Stimulated activated CD8-positive, alpha-beta memory T cell treated with anti-CD3 and anti-CD28 coated beads, Interleukin-4, amount 100 ng/mL, for 1 hour (primary cell): ENCODE results near the gene MN1.
"Not testable (repeated sequence)": the region's sequence is repeated elsewhere in the genome, so short reads cannot be mapped to it uniquely, and the experiment has no call there.

Experiments
- DNase-seq, 2 donors: peaks; one replicate each; pipeline ENCODE4 v3.0.0-alpha.2; 2020; ENCODE audit warnings: low read depth in 2 of 2, low spot score in 1 of 2

Gene MN1

DNA sequence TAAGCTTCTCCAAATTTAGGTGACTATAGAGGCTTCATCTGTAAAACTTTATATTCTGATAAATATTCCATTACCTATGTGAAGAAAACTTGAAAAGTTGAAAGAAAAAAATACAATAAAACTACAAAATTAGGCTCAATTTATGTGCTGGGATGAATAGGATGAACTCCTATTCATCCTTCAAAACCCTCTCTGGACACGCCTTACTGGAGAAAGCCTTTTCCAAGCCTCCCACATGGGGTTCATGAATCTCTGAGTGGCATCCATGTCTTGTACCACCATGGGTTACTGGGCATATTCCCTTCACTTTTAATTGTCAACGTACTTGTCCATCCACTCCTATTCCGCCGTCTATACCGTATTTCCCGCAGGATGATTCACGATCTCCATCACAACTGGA is 55.7 kb downstream of the MN1 start:
- DNase-seq: no peak

DNA sequence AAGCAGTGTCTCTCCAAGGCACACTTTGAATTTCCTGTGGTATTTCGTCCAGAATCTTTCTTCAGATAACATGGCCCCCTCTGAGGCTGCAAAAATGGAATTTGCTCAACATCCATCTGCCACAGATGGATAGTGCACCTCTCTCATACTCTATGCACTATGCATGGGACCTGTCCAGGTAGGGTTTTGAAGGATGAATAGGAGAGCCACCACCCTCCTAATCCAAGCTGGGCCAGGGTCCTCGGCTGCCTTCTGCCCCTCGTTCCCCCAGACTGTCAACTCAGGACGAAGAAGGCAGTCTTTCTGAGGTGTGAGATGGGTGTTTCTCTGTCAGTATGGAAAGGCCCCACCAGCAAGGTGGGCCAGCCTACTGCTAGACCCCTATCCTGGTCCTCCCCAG is 56.4 kb downstream of the MN1 start:
- DNase-seq: no peak

DNA sequence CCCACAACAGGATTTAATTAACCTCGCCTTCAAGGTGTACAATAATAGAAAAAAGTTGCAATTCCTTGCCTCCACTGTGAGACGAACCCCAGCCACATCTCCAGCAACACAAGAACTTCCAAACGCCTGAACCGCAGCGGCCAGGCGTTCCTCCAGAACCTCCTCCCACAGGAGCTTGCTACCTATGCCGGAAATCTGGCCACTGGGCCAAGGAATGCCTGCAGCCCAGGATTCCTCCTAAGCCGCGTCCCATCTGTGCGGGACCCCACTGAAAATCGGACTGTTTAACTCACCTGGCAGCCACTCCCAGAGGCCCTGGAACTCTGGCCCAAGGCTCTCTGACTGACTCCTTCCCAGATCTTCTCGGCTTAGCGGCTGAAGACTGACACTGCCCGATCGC is 57.5 kb downstream of the MN1 start:
- DNase-seq: not testable (repeated sequence)

DNA sequence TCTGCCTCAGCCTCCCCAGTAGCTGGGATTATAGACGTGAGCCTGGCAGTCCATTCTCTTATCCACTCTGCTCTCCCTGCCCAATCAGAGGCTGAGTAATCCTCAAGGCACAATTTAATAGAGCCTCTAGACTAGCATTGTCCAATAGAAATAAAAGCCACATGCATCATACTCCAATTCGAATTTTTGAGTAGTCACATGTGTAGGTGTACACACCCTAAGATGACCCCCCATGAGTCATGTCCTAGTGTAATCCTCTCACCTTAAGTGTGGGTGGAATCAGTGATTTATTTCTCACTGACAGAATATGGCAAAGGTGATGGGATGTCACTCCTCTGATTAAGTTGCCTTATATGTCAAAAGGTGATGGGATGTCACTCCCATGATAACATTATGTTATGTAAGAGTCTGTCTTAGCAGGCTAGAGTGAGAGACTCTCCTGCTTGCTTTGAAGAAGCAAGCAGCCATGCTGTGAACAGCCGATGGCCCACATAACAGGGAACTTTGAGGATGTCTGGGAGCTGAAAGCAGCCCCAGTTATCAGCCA is 61.3 kb downstream of the MN1 start:
- DNase-seq: no peak

DNA sequence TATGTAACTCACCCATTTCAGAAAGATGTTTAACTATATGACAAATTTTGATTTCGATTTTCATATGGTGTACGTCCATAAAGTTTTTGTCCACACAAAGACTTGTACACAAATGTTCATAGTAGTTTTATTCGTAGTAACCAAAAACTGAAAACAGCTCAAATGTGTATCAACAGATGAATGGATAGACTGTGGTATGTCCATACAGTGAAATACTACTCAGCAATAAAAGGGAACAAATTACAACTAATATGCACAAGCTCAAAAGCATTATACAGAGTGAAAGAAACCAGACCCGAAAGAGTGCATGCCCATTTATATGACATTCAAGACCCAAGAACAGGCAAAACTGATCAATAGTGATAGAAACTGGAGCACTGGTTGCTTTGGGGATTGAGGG is 64.0 kb downstream of the MN1 start:
- no peak for DNase-seq

DNA sequence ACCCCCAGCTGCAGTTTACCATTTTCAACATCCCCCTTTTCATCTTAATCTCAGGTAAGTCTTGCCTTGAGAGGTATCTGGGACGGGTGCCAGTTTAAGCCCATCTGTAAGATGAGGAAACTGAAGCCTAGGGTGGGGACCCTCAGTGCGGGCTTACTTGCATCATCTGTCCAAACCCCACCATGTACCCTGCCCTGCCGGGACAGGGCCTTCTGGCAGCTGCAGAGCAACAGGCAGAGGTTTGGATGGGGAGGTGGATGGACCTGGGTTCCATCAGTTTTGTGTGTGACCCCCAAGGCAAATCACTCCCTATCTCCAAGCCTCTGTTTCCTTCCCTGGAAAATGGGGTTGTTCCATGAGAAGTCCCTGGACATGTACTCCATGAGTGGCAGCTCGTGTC is 67.5 kb downstream of the MN1 start:
- DNase-seq: no peak

DNA sequence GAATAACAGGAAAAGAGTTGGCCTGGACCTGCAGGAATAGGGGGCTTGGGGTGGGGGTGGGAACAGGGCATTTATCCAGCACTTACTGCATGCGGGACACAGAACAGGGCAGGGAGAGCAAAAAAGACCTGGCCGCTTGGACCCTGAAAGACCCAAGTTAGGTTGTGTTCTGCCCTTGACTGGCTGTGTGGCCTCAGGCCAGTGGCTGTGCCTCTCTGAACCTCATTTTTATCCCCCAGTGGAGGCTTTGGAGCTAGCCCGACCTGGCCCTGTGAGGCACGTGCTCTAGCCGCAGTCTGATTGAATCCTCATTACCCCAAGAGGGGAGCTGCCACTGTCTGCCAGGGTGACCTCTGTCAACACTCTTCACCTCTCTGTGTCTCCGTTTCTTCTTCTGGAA is 68.7 kb downstream of the MN1 start:
- DNase-seq: no peak

DNA sequence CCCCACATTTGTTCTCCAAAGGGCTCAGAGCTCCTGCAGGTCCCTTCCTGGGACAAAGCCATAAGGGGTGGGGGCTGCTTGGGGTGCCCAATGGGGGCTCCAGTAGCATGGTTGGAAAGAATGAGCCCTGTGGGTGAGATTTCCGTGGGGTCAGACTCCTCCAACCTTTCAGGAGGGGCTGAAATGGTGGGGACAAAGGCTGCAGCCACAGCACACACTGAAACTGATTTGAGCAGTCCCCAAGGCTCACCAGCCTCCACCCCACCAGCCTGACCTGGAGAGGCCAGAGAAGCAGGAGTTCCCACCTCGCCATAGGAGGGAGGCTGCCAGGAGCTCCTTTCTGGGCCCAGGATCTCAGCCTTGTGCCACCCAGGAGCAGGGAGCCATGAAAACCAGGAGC is 69.2 kb downstream of the MN1 start:
- DNase-seq: no peak

DNA sequence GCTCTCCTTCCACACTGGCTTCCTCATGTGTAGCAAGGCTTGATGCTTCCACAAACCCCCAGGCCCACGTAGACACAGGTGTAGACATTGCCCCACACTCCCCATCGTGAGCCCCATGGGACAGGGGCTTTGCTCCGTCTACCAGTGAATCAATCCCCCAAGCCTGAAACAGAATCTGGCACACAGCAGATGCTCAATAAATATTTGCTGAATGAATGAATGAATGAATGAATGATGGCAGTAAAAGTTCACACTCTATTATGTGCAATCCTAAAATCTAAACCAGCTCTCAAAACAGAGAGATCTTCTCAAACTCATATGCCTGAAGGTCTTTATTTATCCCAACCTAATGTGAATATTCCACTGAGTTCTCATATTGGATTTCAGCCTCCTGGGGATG is 69.9 kb downstream of the MN1 start:
- no peak for DNase-seq

DNA sequence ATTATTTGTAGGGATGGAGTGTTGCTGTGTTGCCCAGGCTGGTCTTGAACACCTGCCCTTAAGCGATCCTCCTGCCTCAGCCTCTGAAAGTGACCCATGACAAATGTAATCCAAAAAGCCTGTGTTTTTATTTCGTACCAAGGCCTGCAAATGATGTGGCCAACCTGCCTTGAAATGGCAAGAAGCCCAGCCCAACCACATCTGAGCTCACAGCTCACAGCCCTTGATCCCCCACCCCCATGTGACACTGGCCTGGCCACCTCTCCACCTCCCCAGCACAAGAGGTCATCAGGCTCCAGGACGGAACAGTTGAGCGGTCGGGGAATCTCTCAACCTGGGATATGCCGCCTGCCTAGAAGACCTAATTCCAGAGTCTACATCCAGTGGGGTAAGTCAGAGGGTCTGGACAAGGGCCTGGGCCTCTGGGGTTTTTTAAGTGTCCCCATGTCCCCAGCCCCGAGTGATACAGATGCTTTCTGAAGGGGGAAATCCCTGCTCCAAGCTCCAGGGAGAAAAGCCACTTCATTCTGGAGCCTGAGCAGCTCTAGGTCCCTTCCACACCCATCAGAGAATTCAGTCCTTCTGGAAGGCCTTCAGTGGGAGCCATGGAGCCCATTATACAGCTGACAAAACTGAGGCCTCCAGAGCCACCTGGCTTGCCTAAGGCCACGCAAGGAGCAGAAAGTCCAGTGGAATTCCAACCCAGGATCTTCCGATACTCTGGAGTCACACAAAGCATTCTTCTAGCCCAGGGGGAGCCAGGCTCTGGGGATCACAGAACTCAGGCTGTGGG is 70.7 kb downstream of the MN1 start:
- DNase-seq: no peak

DNA sequence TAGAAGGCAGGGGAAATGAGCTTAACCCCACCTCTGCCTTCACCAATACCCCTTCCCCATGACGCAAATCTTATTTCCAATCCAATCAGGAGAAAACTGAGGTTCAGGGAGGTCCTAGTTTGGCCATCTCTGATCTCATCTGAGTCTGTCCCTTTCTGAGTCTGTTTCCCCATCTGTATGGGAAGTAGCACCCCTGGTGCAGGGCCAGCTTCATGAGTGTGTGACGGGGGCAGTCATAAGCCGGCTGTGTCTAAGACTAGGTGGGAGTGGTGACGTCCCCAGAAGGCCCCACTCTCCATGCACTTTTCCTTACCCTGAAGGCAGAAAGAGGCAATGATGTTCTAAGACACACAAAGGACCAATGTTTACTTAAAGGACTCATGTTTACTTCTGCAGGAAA is 72.3 kb downstream of the MN1 start:
- no peak for DNase-seq

DNA sequence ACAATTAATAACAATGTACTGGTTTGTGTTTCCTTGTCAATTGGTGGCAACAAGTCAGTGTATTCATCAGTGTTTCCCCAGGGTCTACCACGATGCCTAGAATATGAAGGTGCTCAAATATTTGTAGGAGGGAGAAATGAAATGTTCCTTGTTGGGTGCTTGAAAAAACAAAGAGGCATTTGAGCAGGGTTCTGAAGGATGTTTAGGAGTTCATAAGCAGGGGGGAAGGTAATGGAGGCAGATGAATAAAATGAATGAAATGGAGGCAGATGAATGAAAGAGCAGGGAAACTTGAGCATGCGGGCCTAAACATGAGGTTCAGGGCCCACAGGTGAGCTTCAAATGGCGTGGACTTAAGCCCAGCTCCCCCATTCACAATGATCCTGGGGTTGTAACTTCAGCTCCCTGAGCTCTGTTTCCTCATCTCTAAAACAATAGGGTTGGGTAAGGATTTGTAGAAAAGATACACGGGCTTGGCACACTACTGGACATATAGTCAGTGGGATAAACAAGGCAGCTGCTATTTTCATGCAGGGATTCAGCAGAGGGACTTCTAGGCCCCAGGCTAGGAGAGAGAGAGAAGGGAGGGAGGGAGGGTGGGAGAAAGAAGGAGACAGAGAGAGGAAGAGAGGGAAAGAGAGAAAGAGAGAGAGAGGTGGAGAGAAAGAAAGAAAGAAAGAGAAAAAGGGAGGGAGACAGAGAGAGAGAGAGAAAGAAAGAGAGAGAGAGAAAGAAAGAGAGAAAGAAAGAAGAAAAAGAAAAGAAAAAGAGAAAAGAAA is 73.7 kb downstream of the MN1 start:
- DNase-seq: no peak

DNA sequence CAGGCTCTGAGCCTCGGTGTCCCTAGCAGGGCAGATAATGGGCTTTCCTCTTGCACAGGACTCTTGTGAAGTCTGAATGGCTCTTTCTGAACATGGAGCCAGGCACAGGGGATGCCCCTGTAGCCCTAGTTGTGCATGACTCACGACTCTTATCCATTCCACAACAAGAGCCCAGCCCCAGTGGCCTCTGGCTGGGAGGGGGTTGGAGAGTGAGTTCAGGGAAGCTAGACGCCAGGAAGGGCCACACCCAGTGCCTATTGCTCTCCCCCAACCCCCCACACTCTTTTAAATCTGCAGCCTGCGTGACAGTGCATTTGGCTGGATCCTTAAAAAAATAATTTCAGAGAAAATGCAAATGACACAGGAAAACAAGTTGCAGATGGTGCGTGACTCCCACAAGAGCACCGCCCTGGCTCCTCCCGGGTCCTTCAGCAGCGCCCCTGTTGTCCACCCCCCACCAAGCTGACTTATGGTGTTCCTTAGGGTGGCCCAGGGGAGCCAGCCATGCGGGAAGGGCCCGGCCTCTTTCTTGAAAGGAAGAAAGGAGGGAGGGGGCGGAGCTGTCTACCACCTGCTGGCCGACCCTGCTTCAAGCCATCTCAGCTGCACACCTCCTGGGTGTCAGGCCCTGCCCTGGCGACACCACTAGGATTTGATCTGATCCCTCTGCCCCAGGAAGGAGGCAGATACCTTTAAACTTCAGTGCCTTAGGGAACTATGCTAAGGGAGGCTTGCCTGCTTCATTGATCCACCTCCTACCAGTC is 74.7 kb downstream of the MN1 start:
- no peak for DNase-seq

DNA sequence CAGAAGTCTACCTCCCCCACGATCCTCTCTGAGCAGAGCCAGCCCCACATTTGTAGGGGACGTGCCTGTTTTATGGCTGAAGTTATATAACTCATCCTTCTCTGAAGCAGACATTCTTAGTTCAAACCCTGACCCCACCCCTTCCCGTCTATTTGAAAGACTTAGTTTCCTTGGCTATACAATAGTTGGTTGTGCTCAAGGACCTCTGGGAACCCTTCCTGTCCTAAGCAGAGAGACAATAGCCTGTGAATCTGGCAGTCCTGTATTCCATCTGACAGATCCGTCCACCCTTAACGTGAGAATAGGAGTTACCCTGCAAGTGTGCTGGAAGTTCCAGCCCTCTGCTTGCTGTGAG is 75.2 kb downstream of the MN1 start:
- no peak for DNase-seq

DNA sequence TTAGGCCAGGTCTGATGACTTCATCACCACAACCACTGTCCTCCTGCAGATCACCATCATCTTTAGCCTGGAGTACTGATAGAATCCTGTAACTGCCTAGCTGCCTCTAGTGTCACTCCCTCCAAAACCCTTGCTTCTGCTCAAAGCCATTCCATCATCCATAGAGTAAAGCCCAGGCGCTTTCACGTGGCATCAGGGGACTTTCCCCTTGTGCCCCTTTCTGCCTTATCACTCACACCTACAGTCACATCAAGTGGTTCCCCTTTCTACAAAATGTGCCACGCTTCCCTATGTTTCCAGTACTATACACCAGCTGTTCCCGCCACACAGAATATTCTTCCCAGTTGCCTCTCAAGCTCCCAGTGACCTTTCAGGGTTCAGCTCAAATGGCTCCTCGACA is 75.9 kb downstream of the MN1 start:
- no peak for DNase-seq

DNA sequence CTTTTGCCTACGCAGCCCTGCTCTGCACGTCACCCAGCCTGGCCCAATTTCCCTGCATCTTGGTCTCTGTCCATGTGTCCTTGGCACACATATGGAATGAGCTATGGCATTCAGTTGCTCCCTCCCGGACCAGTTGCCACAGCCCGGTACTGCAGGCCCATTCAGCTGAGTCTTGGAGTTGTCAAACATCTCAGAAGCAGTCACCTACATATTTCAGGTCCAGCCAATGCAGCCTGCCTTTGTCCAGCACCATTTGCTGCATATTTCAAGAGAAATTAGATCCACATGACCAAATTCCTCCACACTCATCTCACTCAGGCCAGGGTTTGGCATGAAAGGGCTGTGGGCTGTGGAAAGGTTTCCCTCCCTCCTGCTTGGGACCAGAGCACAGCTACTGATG is 76.8 kb downstream of the MN1 start:
- no peak for DNase-seq

DNA sequence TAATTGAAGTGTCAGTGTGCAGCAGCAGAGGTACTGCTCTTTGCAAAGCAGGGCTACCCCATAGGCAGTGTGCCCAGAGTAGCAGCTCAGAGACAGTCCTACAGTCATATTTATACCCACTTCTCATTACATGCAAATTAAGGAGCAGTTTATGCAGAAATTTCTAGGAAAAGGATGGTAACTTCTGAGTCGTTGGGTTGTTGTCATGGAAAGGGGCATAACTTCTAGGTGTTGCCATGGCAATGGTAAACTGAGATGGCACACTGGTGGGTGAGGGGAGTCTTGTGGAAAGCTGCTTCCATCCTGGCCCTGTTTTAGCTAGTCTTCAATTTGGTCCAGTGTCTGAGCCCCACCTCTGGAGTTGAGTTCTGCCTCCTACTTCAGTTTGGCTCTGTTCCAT is 77.4 kb downstream of the MN1 start:
- DNase-seq: no peak

DNA sequence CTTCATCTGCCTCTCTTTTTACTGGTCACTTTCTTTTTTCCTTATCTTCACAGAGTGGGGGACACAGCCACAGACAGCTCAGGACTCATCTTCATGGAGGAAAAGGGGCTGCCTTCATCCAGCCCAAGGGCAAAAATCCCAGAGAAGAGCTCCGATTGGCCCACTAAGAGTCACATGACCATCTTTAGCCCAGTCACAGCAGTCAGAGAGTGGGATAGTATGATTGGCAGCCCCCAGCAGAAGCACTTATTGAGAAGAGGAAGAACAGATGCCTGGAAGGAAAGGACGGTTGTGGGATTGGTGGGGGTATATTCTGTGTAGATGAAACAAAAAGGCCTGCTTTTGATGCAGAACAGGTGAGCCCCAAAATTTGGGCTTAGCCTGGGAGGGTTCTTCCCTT is 77.8 kb downstream of the MN1 start:
- no peak for DNase-seq

DNA sequence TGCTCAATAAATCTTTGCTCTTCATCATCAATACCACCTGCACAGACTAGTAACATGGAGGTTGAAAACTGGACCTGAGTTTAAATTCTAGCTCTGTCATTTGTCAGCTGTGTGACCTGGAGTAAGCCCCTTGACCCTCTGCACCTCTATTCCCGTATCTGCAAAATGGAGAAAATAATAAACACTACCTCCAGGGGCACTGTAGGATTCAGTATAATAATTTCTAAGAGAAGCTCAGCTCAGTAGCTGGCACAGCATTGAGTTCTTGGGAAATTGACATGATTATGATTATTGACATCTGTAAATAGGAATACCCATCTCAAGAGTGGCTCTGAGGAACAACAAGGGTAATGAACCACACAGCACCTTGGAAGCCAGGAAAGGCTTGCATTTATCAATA is 78.4 kb downstream of the MN1 start:
- DNase-seq: no peak

DNA sequence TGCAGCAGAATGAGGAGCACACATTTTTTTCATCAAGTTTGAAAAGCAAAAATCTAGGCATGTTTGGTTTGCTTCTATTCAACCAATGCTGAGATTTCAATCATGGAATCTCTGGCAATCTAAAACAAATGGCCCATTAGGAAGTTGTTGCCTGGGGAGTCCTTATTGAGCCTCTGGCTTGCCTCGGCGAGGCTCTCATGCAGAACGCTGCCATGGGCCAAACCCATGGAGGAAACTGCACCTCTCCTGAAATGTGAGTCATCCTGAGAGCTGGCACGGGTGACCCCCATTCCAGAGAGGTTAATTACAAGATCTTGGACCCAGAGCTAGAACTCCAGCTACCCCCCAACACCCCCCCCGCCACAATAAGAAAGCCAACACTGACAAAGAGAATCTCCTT is 80.7 kb downstream of the MN1 start:
- no peak for DNase-seq

DNA sequence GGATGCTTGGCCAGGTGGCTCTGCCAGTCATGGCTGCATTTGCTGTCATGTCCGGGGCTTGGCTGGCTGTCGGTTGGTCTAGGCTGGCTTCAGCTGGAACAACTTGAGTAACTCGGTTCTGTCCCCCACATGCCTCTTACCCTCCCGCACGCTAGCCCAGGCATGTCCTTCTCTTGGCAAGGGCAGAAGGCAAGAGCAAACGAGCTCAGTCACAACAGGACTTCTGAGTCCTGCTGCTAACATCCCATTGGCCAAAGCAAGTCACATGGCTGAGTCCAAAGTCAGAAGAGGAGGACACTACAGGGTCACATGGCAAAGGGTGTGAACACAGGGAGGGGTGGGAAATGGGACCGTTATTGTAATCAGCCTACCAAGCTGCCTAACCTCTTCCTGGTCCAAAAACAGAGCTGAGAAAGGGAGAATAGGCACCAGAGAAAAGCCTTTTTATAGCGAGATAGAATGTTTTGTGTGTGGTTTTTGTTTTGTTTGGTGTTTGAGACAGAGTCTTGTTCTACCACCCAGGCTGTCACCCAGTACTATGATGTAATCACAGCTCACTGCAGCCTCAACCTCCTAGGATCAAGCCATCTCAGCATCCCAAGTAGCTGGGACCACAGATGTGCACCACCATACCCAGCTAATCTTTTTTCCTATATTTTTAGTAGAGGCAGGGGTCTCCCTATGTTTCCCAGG is 81.9 kb downstream of the MN1 start:
- DNase-seq: no peak

DNA sequence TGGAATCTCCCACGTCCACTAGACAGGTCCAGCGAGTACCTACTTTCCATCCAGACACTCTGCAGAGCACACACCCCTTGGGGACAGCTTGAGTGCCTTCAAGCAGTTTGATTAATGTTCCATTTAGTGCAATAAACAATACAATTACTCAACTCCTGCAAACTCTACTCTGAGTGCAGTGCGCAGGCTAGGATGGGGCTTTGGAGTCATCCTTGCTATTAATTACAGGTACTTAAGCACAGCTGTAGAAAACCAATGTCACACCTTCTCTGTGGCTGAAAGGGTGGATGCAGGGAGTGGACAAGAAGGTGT is 82.6 kb downstream of the MN1 start:
- DNase-seq: no peak
